HEK293 (cell line): Measurements from ENCODE around the gene CHST15.

Experiments used
- CTCF ChIA-PET: fragments of 350-600 bp; formaldehyde crosslinking; extraction: SDS; loops from one replicate; lab custom pipeline; 2021; ENCODE audit warnings: antibody characterized with exemption; lab: Yijun Ruan, JAX
- POLR2A ChIA-PET: fragments of 300-600 bp; formaldehyde crosslinking; extraction: SDS; loops from one replicate; lab custom pipeline; 2020; ENCODE audit warnings: antibody characterized with exemption, inconsistent platforms; lab: Yijun Ruan, JAX
- H3K27ac ChIP-seq: fragments of 200-500 bp; sonication (Bioruptor generic); 2 replicates; pipeline ENCODE4 v1.5.1; 2014; ENCODE audit warnings: low read depth, low read length, control low read depth, inconsistent platforms; ENCODE audit errors: extremely low read depth
- H3K36me3 ChIP-seq, 2 experiments: fragments of 200-500 bp in 1 of 2; sonication (Bioruptor generic) in 1 of 2; 1 replicate in 1 of 2; 2 replicates in 1 of 2; pipeline ENCODE4 v1.5.1; 2014 to 2017; ENCODE audit warnings: inconsistent platforms in 2 of 2, low read length in 2 of 2; ENCODE audit not compliant: control insufficient read depth in 2 of 2, insufficient read depth in 1 of 2
- H3K4me1 ChIP-seq: fragments of 200-500 bp; sonication (Bioruptor generic); 2 replicates; pipeline ENCODE4 v1.5.1; 2014; ENCODE audit warnings: mild to moderate bottlenecking, low read length, inconsistent platforms; ENCODE audit not compliant: control insufficient read depth, insufficient read depth
- H3K4me3 ChIP-seq: 2 replicates; pipeline ENCODE4 v1.5.1; 2011; ENCODE audit warnings: low read depth, mild to moderate bottlenecking, control low read depth, low read length, moderate library complexity
- H3K9me3 ChIP-seq: fragments of 200-500 bp; sonication (Bioruptor generic); 2 replicates; pipeline ENCODE4 v1.5.1; 2014; ENCODE audit warnings: low read depth, low read length, inconsistent platforms; ENCODE audit not compliant: control insufficient read depth, insufficient read depth
- AEBP2 ChIP-seq: fragments of 450-650 bp; formaldehyde crosslinking; IDR thresholded peaks from 2 replicates; pipeline ENCODE4 v1.5.1; 2016; ENCODE audit warnings: missing biosample characterization, missing genetic modification characterization, borderline replicate concordance
- BCL11A ChIP-seq: fragments of 450-650 bp; formaldehyde crosslinking; IDR thresholded peaks from 2 replicates; pipeline ENCODE4 v1.5.1; 2016; ENCODE audit warnings: low read depth, missing biosample characterization, missing genetic modification characterization
- BCL11B ChIP-seq: fragments of 450-650 bp; formaldehyde crosslinking; IDR thresholded peaks from 2 replicates; pipeline ENCODE4 v1.5.1; 2016; ENCODE audit warnings: low read depth, missing biosample characterization, missing genetic modification characterization
- HOXA7 ChIP-seq: sonication (generic); formaldehyde crosslinking; IDR thresholded peaks from 2 replicates; pipeline ENCODE4 v1.8.1; 2022; ENCODE audit warnings: missing genetic modification reagents, borderline replicate concordance
- KLF17 ChIP-seq: fragments of 450-650 bp; formaldehyde crosslinking; IDR thresholded peaks from 2 replicates; pipeline ENCODE4 v1.5.1; 2016; ENCODE audit warnings: missing biosample characterization, missing genetic modification characterization
- REST ChIP-seq: fragments of 450-650 bp; formaldehyde crosslinking; IDR thresholded peaks from 2 replicates; pipeline ENCODE4 v1.5.1; 2016; ENCODE audit warnings: missing biosample characterization, missing genetic modification characterization
- ZBTB1 ChIP-seq: fragments of 450-650 bp; formaldehyde crosslinking; IDR thresholded peaks from 2 replicates; pipeline ENCODE4 v1.5.1; 2016; ENCODE audit warnings: missing biosample characterization, missing genetic modification characterization
- ZBTB7A ChIP-seq: fragments of 450-650 bp; formaldehyde crosslinking; IDR thresholded peaks from 2 replicates; pipeline ENCODE4 v1.5.1; 2016; ENCODE audit warnings: low read depth, missing biosample characterization, missing genetic modification characterization
- ZIC2 ChIP-seq: fragments of 450-650 bp; formaldehyde crosslinking; IDR thresholded peaks from 2 replicates; pipeline ENCODE4 v1.5.1; 2016; ENCODE audit warnings: missing biosample characterization, missing genetic modification characterization
- ZNF10 ChIP-seq: fragments of 450-650 bp; formaldehyde crosslinking; IDR thresholded peaks from 2 replicates; pipeline ENCODE4 v1.5.1; 2017; ENCODE audit warnings: missing biosample characterization, missing genetic modification characterization
- ZNF174 ChIP-seq: fragments of 450-650 bp; formaldehyde crosslinking; IDR thresholded peaks from 2 replicates; pipeline ENCODE4 v1.5.0; 2017; ENCODE audit warnings: missing biosample characterization, mild to moderate bottlenecking, missing genetic modification characterization
- ZNF184 ChIP-seq: fragments of 450-650 bp; IDR thresholded peaks from 2 replicates; pipeline ENCODE4 v1.5.1; 2018; ENCODE audit warnings: missing biosample characterization, mild to moderate bottlenecking, missing genetic modification characterization
- ZNF2 ChIP-seq: fragments of 450-650 bp; formaldehyde crosslinking; IDR thresholded peaks from 2 replicates; pipeline ENCODE4 v1.5.1; 2016; ENCODE audit warnings: missing biosample characterization, missing genetic modification characterization
- ZNF211 ChIP-seq: fragments of 450-650 bp; formaldehyde crosslinking; IDR thresholded peaks from 2 replicates; pipeline ENCODE4 v1.5.1; 2016; ENCODE audit warnings: low read depth, missing biosample characterization, missing genetic modification characterization
- ZNF23 ChIP-seq: fragments of 450-650 bp; formaldehyde crosslinking; IDR thresholded peaks from 2 replicates; pipeline ENCODE4 v1.5.1; 2016; ENCODE audit warnings: missing biosample characterization, missing genetic modification characterization, borderline replicate concordance
- ZNF266 ChIP-seq: fragments of 450-650 bp; formaldehyde crosslinking; IDR thresholded peaks from 2 replicates; pipeline ENCODE4 v1.5.1; 2016; ENCODE audit warnings: missing biosample characterization, missing genetic modification characterization, low read depth
- ZNF311 ChIP-seq: fragments of 450-650 bp; formaldehyde crosslinking; IDR thresholded peaks from 2 replicates; pipeline ENCODE4 v1.5.1; 2017; ENCODE audit warnings: missing biosample characterization, missing genetic modification characterization, borderline replicate concordance
- ZNF324 ChIP-seq: fragments of 450-650 bp; formaldehyde crosslinking; IDR thresholded peaks from 2 replicates; pipeline ENCODE4 v1.5.1; 2016; ENCODE audit warnings: missing biosample characterization, missing genetic modification characterization
- ZNF335 ChIP-seq: fragments of 450-650 bp; formaldehyde crosslinking; conservative IDR thresholded peaks from 2 replicates; pipeline ENCODE4 v1.5.1; 2016; ENCODE audit warnings: missing biosample characterization, missing genetic modification characterization
- ZNF37A ChIP-seq: fragments of 450-650 bp; IDR thresholded peaks from 2 replicates; pipeline ENCODE4 v1.5.1; 2018; ENCODE audit warnings: missing biosample characterization, missing genetic modification characterization
- ZNF394 ChIP-seq: fragments of 450-650 bp; formaldehyde crosslinking; IDR thresholded peaks from 2 replicates; pipeline ENCODE4 v1.5.1; 2016; ENCODE audit warnings: missing biosample characterization, missing genetic modification characterization, mild to moderate bottlenecking, moderate library complexity, borderline replicate concordance
- ZNF404 ChIP-seq: fragments of 450-650 bp; formaldehyde crosslinking; IDR thresholded peaks from 2 replicates; pipeline ENCODE4 v1.5.1; 2017; ENCODE audit warnings: missing biosample characterization, missing genetic modification characterization
- ZNF596 ChIP-seq: fragments of 450-650 bp; IDR thresholded peaks from 2 replicates; pipeline ENCODE4 v1.5.0; 2018; ENCODE audit warnings: missing biosample characterization, mild to moderate bottlenecking, missing genetic modification characterization, moderate library complexity
- ZNF792 ChIP-seq: fragments of 450-650 bp; formaldehyde crosslinking; IDR thresholded peaks from 2 replicates; pipeline ENCODE4 v1.5.1; 2016; ENCODE audit warnings: missing biosample characterization, missing genetic modification characterization
- ZSCAN30 ChIP-seq: fragments of 450-650 bp; IDR thresholded peaks from 2 replicates; pipeline ENCODE4 v1.5.1; 2018; ENCODE audit warnings: missing biosample characterization, mild to moderate bottlenecking, missing genetic modification characterization, moderate library complexity
- TF ChIP-seq, protein P1 (sequence below): sonication (generic); formaldehyde crosslinking; IDR thresholded peaks from 2 replicates; pipeline ENCODE4 v1.8.1; 2022; ENCODE audit warnings: mild to moderate bottlenecking, moderate library complexity, missing genetic modification reagents

The CHST15 gene

GRCh38 chr10:124116771-124117510 is 23.5 kb upstream of the CHST15 start (continued):
- TF ChIP-seq AEBP2 (no peak), ZNF37A (no peak), REST (peak; percentile 55; the same call in 1 of the 2 replicates), ZNF311 (no peak), ZNF23 (tag by site-specific recombination) (no peak), ZNF211 (no peak), ZBTB1 (tag by site-specific recombination) (no peak)

GRCh38 chr10:124114696-124115095 is 21.3 kb upstream of the CHST15 start:
- Histone ChIP-seq H3K4me1 (no peaks in the 10 kb centered on the region), H3K9me3 (no peaks in the 10 kb centered on the region), H3K36me3 (no peaks in the 10 kb centered on the region), H3K4me3 (no peak overlapping the region), H3K27ac (no peak overlapping the region)
- CTCF ChIA-PET: interaction anchor here (0.6 to 1.3 kb wide), 2 partner anchors 11 to 260 kb away, joined by 4 to 8 read pairs; no protein-coding TSS in a partner anchor
- POLR2A ChIA-PET: interaction anchor here (0.6 to 0.9 kb wide), 2 partner anchors 21 to 299 kb away, joined by 3 to 5 read pairs; partner anchors contain the start of gene CHST15
- TF ChIP-seq BCL11B (tag by site-specific recombination) (no peak), KLF17 (tag by site-specific recombination) (no peak), ZNF174 (tag by site-specific recombination) (no peak), ZNF404 (no peak), ZNF266 (tag by site-specific recombination) (no peak), ZNF596 (tag by site-specific recombination) (no peak), ZNF10 (no peak), ZNF394 (no peak), ZIC2 (no peak), ZNF792 (tag by site-specific recombination) (no peak), ZSCAN30 (tag by site-specific recombination) (no peak), HOXA7 (no peak), BCL11A (no peak), ZBTB7A (tag by site-specific recombination) (no peak), ZNF324 (tag by site-specific recombination) (no peak), ZNF184 (no peak), ZNF2 (tag by site-specific recombination) (no peak), ZNF335 (tag by site-specific recombination) (no peak)
- TF ChIP-seq, protein P1, sequence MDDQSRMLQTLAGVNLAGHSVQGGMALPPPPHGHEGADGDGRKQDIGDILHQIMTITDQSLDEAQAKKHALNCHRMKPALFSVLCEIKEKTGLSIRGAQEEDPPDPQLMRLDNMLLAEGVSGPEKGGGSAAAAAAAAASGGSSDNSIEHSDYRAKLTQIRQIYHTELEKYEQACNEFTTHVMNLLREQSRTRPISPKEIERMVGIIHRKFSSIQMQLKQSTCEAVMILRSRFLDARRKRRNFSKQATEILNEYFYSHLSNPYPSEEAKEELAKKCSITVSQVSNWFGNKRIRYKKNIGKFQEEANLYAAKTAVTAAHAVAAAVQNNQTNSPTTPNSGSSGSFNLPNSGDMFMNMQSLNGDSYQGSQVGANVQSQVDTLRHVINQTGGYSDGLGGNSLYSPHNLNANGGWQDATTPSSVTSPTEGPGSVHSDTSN (CRISPR knock-in tag): no peak
